A549 (cell line): Measurements from ENCODE around the gene CTNNBL1. TPM values are rescaled to one million over a fixed set of nuclear protein-coding genes. Genes with fewer than 3 reads are reported as not detected.

Experiments
- ATAC-seq, 2 experiments: fragments of 200-7000 bp in 1 of 2; fragments of >200 bp in 1 of 2; cut with Nextera tagmentation in 1 of 2; cut with Tn5 transposase in 1 of 2; 3 replicates each; pipeline versions ENCODE4 v1.8.0 to v1.9.1; 2018 to 2020; ENCODE audit warnings: mild to moderate bottlenecking in 1 of 2, moderate library complexity in 1 of 2
- CTCF ChIA-PET: fragments of 300-600 bp; sonication (Branson Sonifier 250); formaldehyde crosslinking; extraction: SDS; loops from one replicate; lab custom pipeline; 2021; ENCODE audit warnings: antibody characterized with exemption, inconsistent platforms; lab: Yijun Ruan, JAX
- POLR2A ChIA-PET: fragments of 350-600 bp; formaldehyde crosslinking; extraction: SDS; loops from one replicate; lab custom pipeline; 2021; ENCODE audit warnings: antibody characterized with exemption, inconsistent platforms; lab: Yijun Ruan, JAX
- DNase-seq, 2 experiments: peaks; one replicate each; pipeline versions ENCODE4 v3.0.0 to v3.0.0-alpha.2; 2011 to 2016; ENCODE audit warnings: low read depth in 1 of 2, low spot score in 1 of 2
- FAIRE-seq: peaks from 2 replicates; lab custom pipeline; 2011; peaks lifted over from hg19 to GRCh38; lab: Jason Lieb, UNC
- H3K27ac ChIP-seq, 2 experiments: fragments of >200 bp; sonication (Bioruptor Twin); formaldehyde crosslinking; 3 replicates each; pipeline ENCODE4 v1.5.1; 2016 to 2017
- H3K4me1 ChIP-seq: fragments of >200 bp; sonication (Bioruptor Twin); formaldehyde crosslinking; 3 replicates; pipeline ENCODE4 v1.6.1; 2016
- H3K4me2 ChIP-seq: fragments of >200 bp; sonication (Bioruptor Twin); formaldehyde crosslinking; 3 replicates; pipeline ENCODE4 v1.6.1; 2016
- H3K4me3 ChIP-seq: fragments of >200 bp; sonication (Bioruptor Twin); formaldehyde crosslinking; 3 replicates; pipeline ENCODE4 v1.5.1; 2016
- H3K9me3 ChIP-seq: fragments of >200 bp; sonication (Bioruptor Twin); formaldehyde crosslinking; 3 replicates; pipeline ENCODE4 v1.6.1; 2016
- CBX2 ChIP-seq: fragments of 200-600 bp; sonication (generic); IDR thresholded peaks from 2 replicates; pipeline ENCODE4 v1.6.1; 2016; ENCODE audit warnings: low read depth, mild to moderate bottlenecking, borderline replicate concordance
- CHD4 ChIP-seq: fragments of 200-600 bp; sonication (generic); IDR thresholded peaks from 2 replicates; pipeline ENCODE4 v1.6.1; 2016; ENCODE audit warnings: antibody characterized with exemption, mild to moderate bottlenecking, borderline replicate concordance
- EHMT2 ChIP-seq: fragments of 200-600 bp; sonication (generic); IDR thresholded peaks from 2 replicates; pipeline ENCODE4 v1.6.1; 2016; ENCODE audit warnings: antibody characterized with exemption, low read depth, mild to moderate bottlenecking, moderate library complexity
- EP300 ChIP-seq, 2 experiments: fragments of >200 bp; sonication (Bioruptor Twin); formaldehyde crosslinking; IDR thresholded peaks; 2 replicates in 1 of 2; 3 replicates in 1 of 2; pipeline ENCODE4 v1.6.1; 2016 to 2017
- FOSB ChIP-seq: fragments of 250-450 bp; sonication (Bioruptor Pico); IDR thresholded peaks from 2 replicates; pipeline ENCODE4 v1.5.0; 2020; ENCODE audit warnings: mild to moderate bottlenecking, moderate library complexity
- GATA3 ChIP-seq: IDR thresholded peaks from 2 replicates; pipeline ENCODE4 v1.6.1; 2012; ENCODE audit warnings: borderline replicate concordance
- HEYL ChIP-seq: fragments of 250-450 bp; sonication (Bioruptor Pico); IDR thresholded peaks from 2 replicates; pipeline ENCODE4 v1.8.0; 2021; ENCODE audit warnings: mild to moderate bottlenecking, moderate library complexity
- HOXA7 ChIP-seq: fragments of 250-450 bp; sonication (Bioruptor Pico); IDR thresholded peaks from 2 replicates; pipeline ENCODE4 v1.5.0; 2020; ENCODE audit warnings: mild to moderate bottlenecking, moderate library complexity
- KDM5A ChIP-seq: fragments of 200-600 bp; sonication (generic); IDR thresholded peaks from 2 replicates; pipeline ENCODE4 v1.6.1; 2016; ENCODE audit warnings: antibody characterized with exemption, mild to moderate bottlenecking
- MAZ ChIP-seq: fragments of 150-350 bp; IDR thresholded peaks from 2 replicates; pipeline ENCODE4 v1.6.1; 2014; ENCODE audit warnings: antibody characterized with exemption, low read depth, low read length, borderline replicate concordance
- MYC ChIP-seq: IDR thresholded peaks from 2 replicates; pipeline ENCODE4 v1.6.1; 2012; ENCODE audit warnings: mild to moderate bottlenecking, inconsistent platforms, low read length, improper control_type of control experiment, borderline replicate concordance
- NR3C1 ChIP-seq: fragments of >200 bp; sonication (Bioruptor Twin); formaldehyde crosslinking; IDR thresholded peaks from 3 replicates; pipeline ENCODE4 v1.6.1; 2017
- POLR2AphosphoS2 ChIP-seq: conservative IDR thresholded peaks from 2 replicates; pipeline ENCODE4 v1.6.1; 2012; ENCODE audit warnings: low read length, improper control_type of control experiment, inconsistent platforms
- RCOR1 ChIP-seq: fragments of 150-350 bp; IDR thresholded peaks from 2 replicates; pipeline ENCODE4 v1.6.1; 2014; ENCODE audit warnings: antibody characterized with exemption, low read length, low read depth
- RNF2 ChIP-seq: fragments of 200-600 bp; sonication (generic); IDR thresholded peaks from 2 replicates; pipeline ENCODE4 v1.6.1; 2016; ENCODE audit warnings: low read depth, mild to moderate bottlenecking, antibody characterized with exemption, moderate library complexity, borderline replicate concordance
- ZSCAN20 ChIP-seq: fragments of 250-450 bp; sonication (Bioruptor Pico); IDR thresholded peaks from 2 replicates; pipeline ENCODE4 v1.8.0; 2022; ENCODE audit warnings: mild to moderate bottlenecking, moderate library complexity
- WGBS: methylation state at CpG from one replicate; pipeline ENCODE4 v1.1.6; 2017; ENCODE audit errors: missing lambda C conversion rate; 5-methylcytosine and 5-hydroxymethylcytosine counted together
- polyA plus RNA-seq, 4 experiments: library from polyadenylated mRNA; depleted of rRNA in 3 of 4; stranded (reverse); fragments of >200 nt; fragmentation: RNase III in 1 of 4; extraction: RNeasy Plus Mini Kit Qiagen cat#74134 plus additional on column Dnase treatment in 1 of 4; gene quantifications; 2 replicates in 3 of 4; 3 replicates in 1 of 4; pipeline ENCODE4 v1.2.3, GENCODE V29; 2011 to 2017
- TF ChIP-seq, protein P1 (sequence below): IDR thresholded peaks from 2 replicates; pipeline ENCODE4 v1.6.1; 2012
- TF ChIP-seq, protein P2 (sequence below): fragments of 200-600 bp; sonication (generic); IDR thresholded peaks from 2 replicates; pipeline ENCODE4 v1.6.1; 2016; ENCODE audit warnings: antibody characterized with exemption, mild to moderate bottlenecking, moderate library complexity
- TF ChIP-seq, protein P3 (sequence below): fragments of >200 bp; sonication (Bioruptor Twin); formaldehyde crosslinking; IDR thresholded peaks from 3 replicates; pipeline ENCODE4 v1.6.1; 2016
- TF ChIP-seq, protein P4 (sequence below): fragments of 250-450 bp; sonication (Bioruptor Pico); IDR thresholded peaks from 2 replicates; pipeline ENCODE4 v1.5.0; 2020; ENCODE audit warnings: low read depth, mild to moderate bottlenecking, moderate library complexity

The CTNNBL1 gene
- polyA plus RNA-seq, 2 of the 4 experiments (the other 2 are of a cell fraction), result 41.0 to 59.9 TPM

DNA sequence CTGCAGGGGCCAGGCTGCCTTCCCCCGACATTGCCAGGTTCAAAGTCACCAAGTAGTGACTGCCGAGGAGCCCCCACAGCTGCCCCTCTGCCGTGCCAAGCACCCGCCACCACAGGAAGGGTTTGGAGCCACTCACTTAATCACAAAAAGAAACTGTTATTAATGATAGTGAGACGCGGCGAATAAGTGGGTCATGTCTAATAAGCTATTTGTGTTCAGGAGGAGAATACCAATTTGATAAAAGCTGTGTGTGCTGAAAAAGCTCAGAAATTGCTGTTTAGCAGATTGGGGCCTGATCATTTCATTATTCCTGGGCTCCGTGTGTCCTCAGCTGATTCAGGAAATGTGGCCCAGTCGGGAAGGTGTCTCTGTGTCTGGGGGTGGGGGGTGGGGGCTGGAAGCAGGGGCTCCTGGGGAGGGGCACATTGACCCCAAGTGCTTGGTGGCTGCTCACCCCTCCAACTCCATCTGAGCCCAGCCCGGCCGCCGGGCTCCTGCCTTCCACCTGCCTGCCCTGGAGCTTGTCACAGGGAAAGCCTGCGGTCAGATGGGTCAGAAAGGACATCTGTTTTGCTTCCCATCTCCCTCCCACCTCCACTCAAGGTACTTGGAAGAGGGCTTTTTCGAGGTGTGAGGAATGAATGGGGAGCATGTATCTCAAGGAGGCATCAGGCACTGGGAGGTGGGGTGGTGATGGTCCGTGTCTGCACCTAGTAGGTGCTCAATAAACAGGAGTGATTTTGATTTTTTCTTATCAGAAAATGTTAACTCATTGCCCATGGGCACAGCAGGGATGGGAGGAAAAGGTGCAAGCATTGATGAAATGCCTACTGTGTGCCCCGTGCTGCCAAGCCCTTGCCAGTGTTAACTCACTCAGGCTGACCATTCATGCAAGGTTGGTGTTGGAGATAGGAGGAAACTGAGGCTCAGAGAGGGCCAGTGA is 212.1 kb downstream of the CTNNBL1 start:
- ATAC-seq (no peak), DNase-seq (no peak)
- 76% methylated on average over 16 of the region's 16 CpGs for WGBS
- TF ChIP-seq GATA3, result no peak
- no peak for TF ChIP-seq MYC
- no peak for TF ChIP-seq KDM5A
- TF ChIP-seq RNF2, result no peak
- no peak for TF ChIP-seq ZSCAN20 (CRISPR knock-in tag)
- no peak for TF ChIP-seq NR3C1
- no peak for TF ChIP-seq CHD4
- no peak for TF ChIP-seq MAZ
- TF ChIP-seq FOSB, result no peak
- TF ChIP-seq EHMT2, result no peak
- no peak for TF ChIP-seq RCOR1
- TF ChIP-seq CBX2, result no peak
- TF ChIP-seq, protein P1, sequence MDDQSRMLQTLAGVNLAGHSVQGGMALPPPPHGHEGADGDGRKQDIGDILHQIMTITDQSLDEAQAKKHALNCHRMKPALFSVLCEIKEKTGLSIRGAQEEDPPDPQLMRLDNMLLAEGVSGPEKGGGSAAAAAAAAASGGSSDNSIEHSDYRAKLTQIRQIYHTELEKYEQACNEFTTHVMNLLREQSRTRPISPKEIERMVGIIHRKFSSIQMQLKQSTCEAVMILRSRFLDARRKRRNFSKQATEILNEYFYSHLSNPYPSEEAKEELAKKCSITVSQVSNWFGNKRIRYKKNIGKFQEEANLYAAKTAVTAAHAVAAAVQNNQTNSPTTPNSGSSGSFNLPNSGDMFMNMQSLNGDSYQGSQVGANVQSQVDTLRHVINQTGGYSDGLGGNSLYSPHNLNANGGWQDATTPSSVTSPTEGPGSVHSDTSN, result no peak
- no peak for TF ChIP-seq HOXA7 (CRISPR knock-in tag)
- TF ChIP-seq, protein P2, sequence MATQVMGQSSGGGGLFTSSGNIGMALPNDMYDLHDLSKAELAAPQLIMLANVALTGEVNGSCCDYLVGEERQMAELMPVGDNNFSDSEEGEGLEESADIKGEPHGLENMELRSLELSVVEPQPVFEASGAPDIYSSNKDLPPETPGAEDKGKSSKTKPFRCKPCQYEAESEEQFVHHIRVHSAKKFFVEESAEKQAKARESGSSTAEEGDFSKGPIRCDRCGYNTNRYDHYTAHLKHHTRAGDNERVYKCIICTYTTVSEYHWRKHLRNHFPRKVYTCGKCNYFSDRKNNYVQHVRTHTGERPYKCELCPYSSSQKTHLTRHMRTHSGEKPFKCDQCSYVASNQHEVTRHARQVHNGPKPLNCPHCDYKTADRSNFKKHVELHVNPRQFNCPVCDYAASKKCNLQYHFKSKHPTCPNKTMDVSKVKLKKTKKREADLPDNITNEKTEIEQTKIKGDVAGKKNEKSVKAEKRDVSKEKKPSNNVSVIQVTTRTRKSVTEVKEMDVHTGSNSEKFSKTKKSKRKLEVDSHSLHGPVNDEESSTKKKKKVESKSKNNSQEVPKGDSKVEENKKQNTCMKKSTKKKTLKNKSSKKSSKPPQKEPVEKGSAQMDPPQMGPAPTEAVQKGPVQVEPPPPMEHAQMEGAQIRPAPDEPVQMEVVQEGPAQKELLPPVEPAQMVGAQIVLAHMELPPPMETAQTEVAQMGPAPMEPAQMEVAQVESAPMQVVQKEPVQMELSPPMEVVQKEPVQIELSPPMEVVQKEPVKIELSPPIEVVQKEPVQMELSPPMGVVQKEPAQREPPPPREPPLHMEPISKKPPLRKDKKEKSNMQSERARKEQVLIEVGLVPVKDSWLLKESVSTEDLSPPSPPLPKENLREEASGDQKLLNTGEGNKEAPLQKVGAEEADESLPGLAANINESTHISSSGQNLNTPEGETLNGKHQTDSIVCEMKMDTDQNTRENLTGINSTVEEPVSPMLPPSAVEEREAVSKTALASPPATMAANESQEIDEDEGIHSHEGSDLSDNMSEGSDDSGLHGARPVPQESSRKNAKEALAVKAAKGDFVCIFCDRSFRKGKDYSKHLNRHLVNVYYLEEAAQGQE, result no peak
- TF ChIP-seq, protein P3, sequence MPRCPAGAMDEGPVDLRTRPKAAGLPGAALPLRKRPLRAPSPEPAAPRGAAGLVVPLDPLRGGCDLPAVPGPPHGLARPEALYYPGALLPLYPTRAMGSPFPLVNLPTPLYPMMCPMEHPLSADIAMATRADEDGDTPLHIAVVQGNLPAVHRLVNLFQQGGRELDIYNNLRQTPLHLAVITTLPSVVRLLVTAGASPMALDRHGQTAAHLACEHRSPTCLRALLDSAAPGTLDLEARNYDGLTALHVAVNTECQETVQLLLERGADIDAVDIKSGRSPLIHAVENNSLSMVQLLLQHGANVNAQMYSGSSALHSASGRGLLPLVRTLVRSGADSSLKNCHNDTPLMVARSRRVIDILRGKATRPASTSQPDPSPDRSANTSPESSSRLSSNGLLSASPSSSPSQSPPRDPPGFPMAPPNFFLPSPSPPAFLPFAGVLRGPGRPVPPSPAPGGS, result no peak
- TF ChIP-seq EP300 (IDR thresholded peaks at IDR 0.05), result no peak
- no peak for TF ChIP-seq HEYL
- TF ChIP-seq POLR2AphosphoS2, result no peak
- TF ChIP-seq, protein P4, sequence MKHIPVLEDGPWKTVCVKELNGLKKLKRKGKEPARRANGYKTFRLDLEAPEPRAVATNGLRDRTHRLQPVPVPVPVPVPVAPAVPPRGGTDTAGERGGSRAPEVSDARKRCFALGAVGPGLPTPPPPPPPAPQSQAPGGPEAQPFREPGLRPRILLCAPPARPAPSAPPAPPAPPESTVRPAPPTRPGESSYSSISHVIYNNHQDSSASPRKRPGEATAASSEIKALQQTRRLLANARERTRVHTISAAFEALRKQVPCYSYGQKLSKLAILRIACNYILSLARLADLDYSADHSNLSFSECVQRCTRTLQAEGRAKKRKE (CRISPR knock-in tag), result no peak
- TF ChIP-seq, all 56 proteins: peak for 0
- no peak for FAIRE-seq
- Histone ChIP-seq H3K9me3 (no peaks in the 10 kb centered on the region), H3K4me1 (peaks cover 35% of the 10 kb centered on the region), H3K4me2 (no peak overlapping the region), H3K4me3 (no peak overlapping the region), H3K27ac (peak overlapping the region; percentile 67 to 73; a peak in 5 of 6 replicates)
- CTCF ChIA-PET, result interaction anchor here (0.8 to 2.3 kb wide), 9 partner anchors 9 to 342 kb away, joined by 3 to 6 read pairs (median 5); no protein-coding TSS in a partner anchor
- POLR2A ChIA-PET, result no interaction called here
